Uterus (tissue), 4 donors: ENCODE results near the gene HPCA. TPM values are rescaled to one million over a fixed set of nuclear protein-coding genes. Genes with fewer than 3 reads are reported as not detected.
A peak's percentile ranks its signal among the peaks of the same experiment; 100 is the strongest.

Experiments
- DNase-seq, 2 donors: peaks; one replicate each; pipeline ENCODE4 v3.0.0-alpha.2; 2019 to 2020
- H3K27ac ChIP-seq, 2 donors: fragments of 200-600 bp; sonication (generic); 1 replicate in 1 of 2; 2 replicates in 1 of 2; pipeline ENCODE4 v1.5.1; 2016 to 2018
- H3K27me3 ChIP-seq, 2 donors: fragments of 200-600 bp; sonication (generic); one replicate each; pipeline ENCODE4 v1.5.1; 2018 to 2019; ENCODE audit warnings: control low read depth in 1 of 2
- H3K36me3 ChIP-seq, 2 donors: fragments of 200-600 bp; sonication (generic); one replicate each; pipeline ENCODE4 v1.5.1; 2019; ENCODE audit warnings: control low read depth in 1 of 2
- H3K4me1 ChIP-seq, 2 donors: fragments of 200-600 bp; sonication (generic); one replicate each; pipeline ENCODE4 v1.5.1; 2018 to 2019; ENCODE audit warnings: control low read depth in 1 of 2
- H3K4me3 ChIP-seq, 2 donors: fragments of 200-600 bp; sonication (generic); 1 replicate in 1 of 2; 2 replicates in 1 of 2; pipeline ENCODE4 v1.5.1; 2018 to 2019; ENCODE audit warnings: mild to moderate bottlenecking in 1 of 2
- H3K9me3 ChIP-seq, 2 donors: fragments of 200-600 bp; sonication (generic); one replicate each; pipeline ENCODE4 v1.5.1; 2019; ENCODE audit warnings: control low read depth in 1 of 2
- CTCF ChIP-seq, 4 experiments: fragments of 200-600 bp in 2 of 4; fragments of 450-650 bp in 2 of 4; sonication (generic) in 2 of 4; IDR thresholded peaks; one replicate each; pipeline ENCODE4 v1.5.1; 2016 to 2019; ENCODE audit warnings: antibody characterized with exemption in 4 of 4, mild to moderate bottlenecking in 2 of 4, moderate library complexity in 1 of 4
- POLR2A ChIP-seq, 2 donors: fragments of 450-650 bp; IDR thresholded peaks; one replicate each; pipeline ENCODE4 v1.6.1; 2016; ENCODE audit warnings: antibody characterized with exemption in 2 of 2, mild to moderate bottlenecking in 1 of 2, moderate library complexity in 1 of 2
- intact Hi-C: fragments of 100-400 bp; cut with DNase I; formaldehyde crosslinking; loops from one replicate; pipeline ENCODE4 v1.15.1; 2023; ENCODE audit warnings: low total_unique reads
- total RNA-seq, 4 donors: library from RNA; depleted of rRNA in 3 of 4; stranded (reverse); fragments of >200 nt in 3 of 4; gene quantifications; one replicate each; pipeline versions ENCODE4 v1.1.0 to v1.2.4, GENCODE V29; 2014 to 2023
- donor health status: DM: yes; HTN: yes; CAD: no.

The HPCA gene
- total RNA-seq, 4 donors from 2014 or later: 0.76 to 0.79 TPM; not detected in 2

- TF ChIP-seq POLR2A (IDR thresholded peaks at IDR 0.05) (no peak), CTCF (IDR thresholded peaks at IDR 0.05) (no peak)
- intact Hi-C loops: loop anchor here (10.0 kb wide), 1 partner anchor 145 kb away; no protein-coding TSS in a partner anchor
- no peaks in the 10 kb centered on the region for H3K36me3 ChIP-seq
- DNase-seq: no peak
- H3K4me1 ChIP-seq: peaks cover 0 to 5% of the 10 kb centered on the region in 2 donors
- no peaks in the 10 kb centered on the region for H3K27me3 ChIP-seq
- H3K4me3 ChIP-seq: no peak overlapping the region
- no peak overlapping the region for H3K27ac ChIP-seq
- no peaks in the 10 kb centered on the region for H3K9me3 ChIP-seq
Observed at GRCh38 chr1:32919811-32920733, 33.8 kb downstream of the HPCA start.

- H3K27me3 ChIP-seq: no peaks in the 10 kb centered on the region
- H3K9me3 ChIP-seq: no peaks in the 10 kb centered on the region
- no peak overlapping the region for H3K4me3 ChIP-seq
- H3K4me1 ChIP-seq: peaks cover 0 to 5% of the 10 kb centered on the region in 2 donors
- intact Hi-C loops: loop anchor here (10.0 kb wide), 1 partner anchor 144 kb away; no protein-coding TSS in a partner anchor
- no peak overlapping the region for H3K27ac ChIP-seq
- TF ChIP-seq CTCF (IDR thresholded peaks at IDR 0.05) (no peak), POLR2A (IDR thresholded peaks at IDR 0.05) (no peak)
- DNase-seq: no peak
- H3K36me3 ChIP-seq: no peaks in the 10 kb centered on the region
Observed at GRCh38 chr1:32920833-32921232, 34.5 kb downstream of the HPCA start.

DNA sequence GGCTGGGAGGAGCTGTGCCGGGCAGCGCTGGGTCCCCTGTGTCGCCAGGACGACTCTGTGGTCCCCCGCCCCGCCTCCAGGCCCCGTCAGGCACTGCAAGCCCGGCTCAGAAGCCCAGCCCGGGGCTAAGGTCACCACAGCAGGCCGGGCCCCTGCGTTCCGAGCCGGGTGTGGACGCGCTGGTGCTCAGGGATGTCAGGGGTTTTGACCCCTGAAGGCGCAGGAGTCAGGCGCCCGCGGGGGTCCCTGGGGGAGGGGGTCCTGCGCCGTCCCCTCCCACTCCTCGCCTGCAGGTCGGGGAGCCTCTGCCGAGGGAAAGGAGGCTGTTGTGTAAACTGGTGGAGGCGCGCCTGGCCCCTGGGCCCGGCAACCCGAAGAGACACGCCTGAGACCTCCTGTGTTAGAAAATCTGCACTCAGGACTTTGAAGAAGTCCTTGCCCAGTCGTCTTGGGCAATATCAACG lies 38.6 kb downstream of the HPCA start:
- H3K27ac ChIP-seq: no peak overlapping the region
- TF ChIP-seq POLR2A (IDR thresholded peaks at IDR 0.05) (no peak), CTCF (IDR thresholded peaks at IDR 0.05) (no peak)
- H3K36me3 ChIP-seq: no peaks in the 10 kb centered on the region
- H3K4me3 ChIP-seq: no peak overlapping the region
- no peaks in the 10 kb centered on the region for H3K9me3 ChIP-seq
- no peaks in the 10 kb centered on the region for H3K27me3 ChIP-seq
- intact Hi-C loops: loop anchor here (10.0 kb wide), 1 partner anchor 140 kb away; no protein-coding TSS in a partner anchor
- no peak for DNase-seq
- H3K4me1 ChIP-seq: peaks cover 0 to 5% of the 10 kb centered on the region in 2 donors

DNA sequence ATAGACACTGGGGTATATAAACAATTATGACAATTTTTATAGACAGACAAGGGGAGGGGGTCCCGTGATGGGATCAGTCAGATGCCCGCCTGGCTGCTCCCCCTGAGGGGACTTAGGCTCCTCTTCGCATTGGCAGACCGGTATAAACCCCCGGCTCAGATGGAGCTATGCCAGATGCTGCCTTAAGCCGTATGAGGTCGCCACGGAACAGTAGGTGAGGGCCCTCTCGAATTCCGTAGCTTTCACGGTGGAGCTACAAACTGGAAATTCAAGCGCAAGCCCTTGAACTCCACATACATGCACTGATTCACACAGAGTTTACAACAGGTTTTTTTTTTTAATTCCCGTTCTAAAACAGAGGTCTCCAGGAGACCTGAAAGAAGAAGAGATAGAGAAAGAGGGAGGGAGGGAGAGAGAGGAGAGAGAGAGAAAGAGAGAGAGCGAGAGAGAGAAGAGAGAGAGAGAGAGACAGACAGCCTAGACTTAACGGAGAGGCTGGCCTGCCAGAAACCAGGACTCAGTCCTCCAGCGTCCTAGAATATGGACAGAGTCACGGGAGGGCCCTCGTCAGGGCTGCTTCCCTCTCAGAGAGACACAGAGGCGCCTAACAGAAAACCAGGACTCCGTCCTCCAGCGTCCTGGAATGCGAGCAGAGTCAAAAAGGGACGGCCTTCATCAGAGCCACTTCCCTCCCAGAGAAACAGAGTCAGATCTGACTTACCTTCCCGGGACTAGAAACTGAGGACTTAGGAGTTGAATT lies 39.3 kb downstream of the HPCA start:
- Histone ChIP-seq H3K4me1 (peaks cover 0 to 5% of the 10 kb centered on the region in 2 donors), H3K36me3 (no peaks in the 10 kb centered on the region), H3K27ac (no peak overlapping the region), H3K27me3 (no peaks in the 10 kb centered on the region), H3K9me3 (no peaks in the 10 kb centered on the region), H3K4me3 (peak overlapping the region in 1 of 2 donors; percentile 10)
- DNase-seq: peak in 1 of 2 donors; percentile 32
- intact Hi-C loops: loop anchor here (10.0 kb wide), 1 partner anchor 139 kb away; no protein-coding TSS in a partner anchor
- TF ChIP-seq CTCF (IDR thresholded peaks at IDR 0.05) (no peak), POLR2A (IDR thresholded peaks at IDR 0.05) (no peak)
